Left forelimb (tissue), 1 donor: ENCODE measurements around the gene RAB44.
"Not testable (repeated sequence)": the region's sequence is repeated elsewhere in the genome, so short reads cannot be mapped to it uniquely, and the experiment has no call there.

Experiments used
- DNase-seq: peaks from one replicate; pipeline ENCODE4 v3.0.0-alpha.2; 2018; ENCODE audit warnings: low spot score

Gene RAB44

DNA sequence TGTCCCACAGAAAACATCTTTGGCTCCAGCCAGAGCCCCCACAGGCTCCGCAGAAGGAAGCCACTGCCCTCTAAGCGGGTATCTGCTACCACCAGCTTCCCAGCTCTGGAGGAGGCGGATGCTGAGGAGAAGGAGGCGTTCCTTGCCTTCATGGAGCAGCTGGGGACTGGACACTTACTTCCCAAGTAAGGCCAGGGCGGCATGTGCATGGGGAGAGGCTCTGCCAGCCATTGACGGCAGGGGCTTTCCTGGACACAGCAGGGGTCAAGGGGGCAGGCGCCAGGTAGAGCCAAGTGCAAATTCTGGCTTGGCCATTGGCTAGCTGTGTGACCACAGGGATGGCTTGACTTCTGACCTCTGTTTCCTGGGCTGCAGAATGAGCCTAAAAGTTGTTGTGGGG lies 17.8 kb downstream of the RAB44 start:
- DNase-seq: no peak

DNA sequence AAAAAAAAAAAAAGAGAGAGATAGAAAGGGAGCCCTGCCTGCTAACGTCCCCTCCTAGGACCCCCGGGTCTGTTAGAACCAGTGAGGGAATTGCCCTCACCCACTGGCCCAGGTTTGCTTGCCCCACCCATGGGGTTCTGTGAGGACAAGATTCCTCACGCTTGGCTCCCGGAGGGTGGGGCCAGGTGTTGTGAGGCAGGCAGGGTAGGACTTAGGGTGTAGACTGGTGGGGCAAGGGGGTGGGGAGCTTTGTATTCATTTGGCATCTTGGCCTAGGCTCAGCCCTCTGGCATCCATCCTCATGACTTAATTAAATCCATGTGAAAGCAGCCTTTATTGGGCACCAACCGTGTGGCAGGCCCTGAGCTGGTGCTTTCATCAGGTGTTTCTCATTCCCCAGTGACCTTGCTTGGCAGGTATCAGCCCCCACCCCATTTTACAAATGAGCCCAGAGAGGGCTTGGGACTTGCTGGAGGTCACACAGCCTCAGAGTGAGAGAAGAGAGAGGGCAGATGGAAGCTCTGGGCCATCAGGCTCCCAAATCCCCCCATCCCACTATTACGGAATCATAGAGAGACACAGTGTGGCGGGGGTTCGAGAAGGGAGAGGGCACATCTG lies 19.0 kb downstream of the RAB44 start:
- DNase-seq: no peak

DNA sequence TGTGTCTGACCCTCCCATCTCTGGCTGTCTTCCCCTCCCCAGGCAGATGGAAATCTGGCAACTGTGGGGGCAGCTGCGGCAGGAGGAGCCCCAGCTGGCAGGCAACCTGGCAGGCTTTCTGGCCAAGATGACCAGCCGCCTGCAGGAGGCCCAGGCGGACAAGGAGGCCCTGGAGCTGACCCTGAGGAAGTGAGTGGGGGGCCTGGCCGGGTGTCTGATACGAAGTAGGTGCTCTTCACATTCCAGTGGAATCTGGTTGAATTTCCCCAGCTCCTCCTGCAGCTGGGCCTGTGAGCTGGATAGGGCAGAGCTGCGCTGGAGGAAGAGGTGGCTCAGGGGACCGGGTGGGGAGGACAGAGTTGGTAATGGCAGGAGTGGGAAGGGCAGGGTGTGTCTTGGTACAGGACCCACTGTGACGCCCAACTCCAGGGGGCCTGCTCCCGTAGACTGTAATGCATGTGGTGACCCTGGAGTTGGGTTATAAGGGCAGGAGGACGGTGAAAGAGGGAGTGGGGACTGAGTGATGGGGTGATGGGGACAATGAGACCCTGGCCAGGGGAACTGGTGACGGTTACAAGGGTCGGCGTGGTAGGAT lies 19.7 kb downstream of the RAB44 start:
- no peak for DNase-seq

DNA sequence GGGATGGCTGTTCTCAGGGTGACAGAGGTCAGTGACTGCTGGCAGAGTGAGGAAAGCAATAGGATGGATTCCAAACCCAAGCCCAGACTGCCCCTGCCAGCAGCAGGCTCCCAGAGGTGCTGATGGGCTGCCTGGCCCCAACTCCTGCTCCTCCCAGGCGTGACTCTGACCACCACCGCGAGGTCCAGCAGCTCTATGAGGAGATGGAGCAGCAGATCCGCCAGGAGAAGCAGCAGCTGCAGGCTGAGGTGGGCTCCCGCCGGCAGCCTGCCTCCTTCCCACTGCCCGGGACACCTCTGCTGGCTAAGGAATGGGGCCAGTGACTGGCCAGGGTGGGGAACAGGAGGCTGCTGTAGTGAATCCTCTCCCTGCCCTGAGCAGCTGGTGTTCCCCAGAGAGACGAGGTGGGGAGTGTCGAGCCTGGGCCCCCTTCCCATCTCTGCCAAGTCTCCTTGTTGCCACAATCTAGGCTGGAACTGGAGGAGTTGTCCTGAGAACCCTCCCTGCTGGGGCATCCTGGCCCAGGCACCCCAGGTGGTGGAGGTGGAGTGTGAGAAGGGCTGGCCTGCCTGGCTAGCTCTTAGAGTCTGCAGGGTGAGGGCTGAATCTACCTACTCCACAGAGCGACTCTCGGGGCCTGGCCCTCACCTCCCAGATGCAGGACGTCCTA lies 20.4 kb downstream of the RAB44 start:
- DNase-seq: no peak

DNA sequence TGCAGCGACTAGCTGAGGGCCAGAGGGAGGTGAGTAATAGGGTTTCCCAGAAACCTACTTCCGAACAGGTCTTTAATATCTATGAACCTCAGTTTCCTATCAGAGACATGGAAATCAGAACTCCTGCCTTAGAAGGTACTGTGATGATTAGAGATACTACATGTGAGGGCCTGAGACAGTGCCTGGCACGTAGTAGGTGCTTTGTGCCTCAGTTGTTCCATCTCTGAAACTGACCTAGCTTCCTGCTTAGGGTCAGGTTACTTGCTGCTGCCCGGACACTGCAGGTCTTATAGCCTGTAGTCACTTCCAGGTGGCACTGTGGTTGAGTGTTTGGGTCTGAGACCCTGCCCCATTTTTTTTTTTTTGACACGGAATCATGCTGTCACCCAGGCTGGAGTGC lies 20.9 kb downstream of the RAB44 start:
- no peak for DNase-seq

DNA sequence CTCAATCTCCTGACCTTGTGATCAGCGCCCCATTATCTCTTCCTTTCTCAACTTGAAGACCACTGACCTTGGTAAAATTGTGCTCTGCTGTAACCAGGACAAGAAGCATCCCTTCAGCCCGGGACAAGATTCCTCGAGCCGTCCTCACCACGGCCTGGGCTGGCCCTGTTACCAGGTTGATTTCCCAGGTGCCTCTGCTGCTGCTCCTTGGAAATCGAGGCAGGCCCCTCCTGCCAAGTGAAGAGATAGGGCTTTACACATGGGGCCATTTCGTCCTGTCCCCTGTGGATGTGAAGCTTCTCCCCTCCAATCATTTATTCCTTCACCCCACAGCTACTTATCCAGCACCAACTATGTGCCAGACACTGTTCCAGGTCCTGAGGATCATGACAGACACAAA lies 21.5 kb downstream of the RAB44 start:
- DNase-seq: no peak

DNA sequence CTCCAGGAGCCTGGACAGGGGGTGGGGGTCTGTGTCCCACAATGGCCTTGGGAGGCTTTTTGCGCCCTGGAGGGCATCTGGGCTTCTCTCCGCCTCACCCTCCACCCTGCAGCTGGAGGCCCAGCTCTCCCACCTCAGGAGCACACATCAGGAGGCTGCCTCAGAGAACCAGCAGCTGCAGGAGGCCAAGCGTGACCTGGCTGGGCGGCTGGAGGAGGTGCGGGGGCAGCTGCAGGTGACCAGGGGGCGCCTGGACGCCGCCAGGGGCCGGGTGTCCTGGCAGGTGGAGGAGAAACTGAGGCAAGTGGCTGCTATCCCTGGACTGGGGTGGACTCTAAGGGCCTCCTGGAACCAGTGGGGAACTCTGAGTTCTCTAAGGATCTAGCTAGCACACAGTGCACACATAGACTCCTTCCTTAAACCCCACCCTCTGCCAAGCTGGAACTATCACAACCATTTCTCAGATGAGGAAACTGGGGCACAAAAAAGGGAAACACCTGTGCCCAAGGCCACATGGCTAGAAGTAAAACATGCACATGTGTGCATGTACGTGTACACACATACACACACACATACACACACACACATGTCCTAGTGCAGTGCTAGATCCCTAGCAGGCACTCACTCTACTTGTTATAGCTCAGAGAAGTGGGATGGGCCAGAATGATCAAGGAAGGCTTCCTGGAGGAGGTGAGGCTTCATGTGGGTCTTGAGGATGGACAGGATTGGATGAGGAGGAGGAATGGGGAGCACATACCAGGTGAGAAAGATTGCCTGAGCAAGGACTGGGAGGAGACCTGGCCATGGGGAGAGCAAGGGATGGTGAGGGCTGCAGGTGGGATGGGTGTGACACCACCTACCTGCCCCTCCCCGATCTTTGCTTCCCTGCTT lies 22.9 kb downstream of the RAB44 start:
- DNase-seq: no peak

DNA sequence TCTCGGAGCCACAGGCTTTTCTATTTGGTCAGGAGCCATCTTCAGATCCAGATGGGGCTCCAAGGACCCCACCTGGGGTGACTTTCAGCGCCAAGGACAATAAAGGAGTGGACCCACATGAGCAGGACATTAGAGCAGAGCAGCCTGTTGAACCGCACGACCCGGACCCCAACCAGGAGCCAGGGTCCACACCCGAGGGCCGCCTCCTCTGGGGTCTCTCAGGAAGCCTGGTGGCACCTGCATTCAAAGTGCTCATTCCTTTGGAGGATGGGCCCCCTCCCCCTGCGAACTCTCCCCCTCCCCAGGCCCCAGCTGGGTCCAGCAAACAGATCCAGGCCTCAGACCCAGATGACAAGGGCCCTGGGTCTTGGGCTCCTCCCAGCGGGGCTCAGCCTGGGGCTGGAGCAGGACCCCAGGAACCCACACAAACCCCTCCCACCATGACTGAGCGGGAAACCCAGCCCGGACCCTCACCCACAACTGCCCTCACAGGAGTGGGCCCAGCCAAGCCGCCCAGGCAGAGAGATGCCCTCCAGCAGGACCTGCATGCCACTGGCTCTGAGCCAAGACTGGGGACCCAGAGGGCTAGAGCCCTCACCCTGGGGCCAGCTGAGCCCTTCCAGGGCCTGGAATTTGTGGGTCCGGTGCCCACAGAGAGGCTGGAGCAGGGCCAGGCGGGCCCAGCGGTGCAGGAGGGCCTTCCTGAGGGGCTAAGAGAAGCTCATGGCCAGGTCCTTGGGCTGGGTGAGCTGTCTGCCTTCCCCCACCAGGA lies 23.9 kb downstream of the RAB44 start:
- DNase-seq: no peak

DNA sequence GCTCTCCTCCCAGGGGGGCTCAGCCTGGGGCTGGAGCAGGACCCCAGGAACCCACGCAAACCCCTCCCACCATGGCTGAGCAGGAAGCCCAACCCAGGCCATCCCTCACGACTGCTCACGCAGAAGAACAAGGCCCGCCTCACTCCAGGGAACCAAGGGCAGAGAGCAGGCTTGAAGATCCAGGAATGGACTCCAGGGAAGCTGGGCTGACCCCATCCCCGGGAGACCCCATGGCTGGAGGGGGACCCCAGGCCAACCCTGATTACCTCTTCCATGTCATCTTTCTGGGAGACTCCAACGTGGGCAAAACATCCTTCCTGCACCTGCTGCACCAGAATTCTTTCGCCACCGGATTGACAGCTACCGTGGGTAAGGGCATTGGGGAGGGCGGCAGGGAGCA lies 24.7 kb downstream of the RAB44 start:
- DNase-seq: no peak

DNA sequence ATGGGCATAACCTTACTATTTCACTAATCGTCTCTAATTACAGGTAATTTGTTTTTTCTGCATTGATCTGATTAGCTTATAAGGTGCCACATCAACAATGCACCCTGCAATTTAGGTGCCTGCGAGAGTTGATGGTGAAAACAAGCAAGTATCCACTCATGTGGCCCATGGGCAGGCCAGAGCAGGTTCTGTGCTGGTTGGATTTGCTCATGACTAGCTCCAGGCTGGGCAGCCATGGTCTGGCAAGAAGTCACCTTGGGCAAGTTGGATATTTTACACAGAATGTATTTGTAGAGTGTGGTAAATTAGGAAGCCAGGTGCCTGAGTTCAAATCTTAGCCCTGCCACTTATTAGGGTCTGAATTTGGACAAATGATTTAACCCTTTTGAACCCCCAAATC lies 25.3 kb downstream of the RAB44 start:
- DNase-seq: no peak

DNA sequence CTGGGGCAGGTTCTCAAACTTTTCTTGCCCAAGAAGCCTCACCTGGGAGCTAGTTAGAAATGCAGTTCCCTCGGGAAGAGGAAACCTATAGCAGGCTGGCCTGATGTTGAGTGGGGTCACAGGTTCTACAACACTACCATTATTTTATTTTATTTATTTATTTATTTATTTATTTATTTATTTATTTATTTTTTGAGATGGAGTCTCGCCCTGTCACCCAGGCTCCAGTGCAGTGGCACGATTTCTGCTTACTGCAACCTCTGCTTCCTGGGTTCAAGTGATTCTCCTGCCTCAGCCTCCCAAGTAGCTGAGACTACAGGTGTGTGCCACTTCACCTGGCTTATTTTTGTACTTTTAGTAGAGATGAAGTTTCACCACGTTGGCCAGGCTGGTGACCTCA lies 26.4 kb downstream of the RAB44 start:
- DNase-seq: not testable (repeated sequence)

DNA sequence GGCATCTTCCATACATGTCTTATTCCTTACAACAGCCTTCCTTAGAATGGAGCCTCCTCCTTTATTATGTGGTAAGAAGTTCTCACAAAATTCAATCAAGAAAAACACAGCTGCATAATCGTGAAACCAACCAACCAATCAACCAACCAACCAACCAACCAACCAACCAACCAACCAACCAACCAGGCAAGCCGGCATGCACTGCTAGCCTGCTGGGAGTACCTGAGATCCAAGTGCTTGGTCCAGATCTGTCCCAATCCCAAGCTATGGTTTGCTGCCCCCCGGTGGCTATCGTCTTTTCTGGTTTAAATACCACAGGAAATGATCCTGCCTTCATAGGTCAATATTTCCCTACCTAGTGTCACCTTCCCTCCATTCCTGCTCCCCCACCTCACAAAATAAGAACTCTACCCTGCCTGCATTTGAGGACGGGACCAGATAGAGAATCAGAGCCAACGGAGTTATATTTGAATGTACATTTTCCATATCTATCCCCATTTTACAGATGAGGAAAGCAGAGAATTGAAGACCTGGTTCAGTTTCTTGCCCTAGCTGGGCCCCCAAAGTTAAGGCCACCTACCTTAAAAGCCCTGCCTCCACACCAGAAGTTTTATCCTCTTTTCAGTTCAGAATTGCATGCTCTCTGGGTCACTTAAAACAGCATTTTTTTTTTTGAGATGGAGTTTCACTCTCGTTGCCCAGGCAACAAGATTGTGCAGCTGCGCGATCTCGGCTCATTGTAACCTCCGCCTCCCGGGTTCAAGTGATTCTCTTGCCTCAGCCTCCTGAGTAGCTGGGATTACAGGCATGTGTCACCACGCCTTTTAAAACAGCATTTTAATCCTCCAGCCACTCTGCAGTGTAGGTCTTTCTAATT lies 27.1 kb downstream of the RAB44 start:
- DNase-seq: no peak

DNA sequence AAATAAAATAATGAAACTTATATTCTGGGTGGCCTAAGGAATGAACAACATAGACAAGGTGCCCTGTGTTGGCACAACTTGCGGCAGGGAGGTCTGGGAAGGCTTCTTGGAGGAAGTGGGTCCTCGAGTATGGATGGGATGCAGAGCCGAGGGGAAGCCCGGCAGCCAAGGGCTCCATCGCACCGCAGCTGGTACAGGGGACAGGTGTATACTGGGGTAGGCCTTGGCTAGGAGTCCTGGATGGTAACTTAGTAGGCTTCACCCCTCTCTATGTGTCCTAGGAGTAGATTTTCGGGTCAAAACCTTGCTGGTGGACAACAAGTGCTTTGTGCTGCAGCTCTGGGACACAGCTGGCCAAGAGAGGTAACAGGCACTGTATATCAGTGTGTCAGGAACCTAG lies 28.0 kb downstream of the RAB44 start:
- no peak for DNase-seq

DNA sequence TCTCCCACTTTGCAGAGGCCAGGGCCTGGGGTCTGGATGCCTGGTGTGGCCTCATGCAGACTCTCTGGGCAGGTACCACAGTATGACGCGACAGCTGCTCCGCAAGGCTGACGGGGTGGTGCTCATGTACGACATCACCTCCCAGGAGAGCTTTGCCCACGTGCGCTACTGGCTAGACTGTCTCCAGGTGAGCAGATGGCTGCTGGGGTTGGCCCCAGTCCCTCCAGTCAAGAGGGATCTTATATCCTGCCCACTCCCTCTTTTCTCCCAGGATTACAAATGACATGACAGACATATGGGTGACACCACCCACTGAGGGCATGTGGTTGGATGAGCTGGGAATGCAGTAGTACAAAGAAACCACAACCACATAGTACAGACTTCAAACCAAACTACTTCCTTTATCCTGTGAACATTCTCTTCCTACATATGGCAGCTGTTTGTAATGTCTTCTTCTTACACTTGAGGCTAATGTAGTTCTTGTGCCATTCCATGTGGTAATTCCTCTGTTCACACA lies 29.9 kb downstream of the RAB44 start:
- no peak for DNase-seq

DNA sequence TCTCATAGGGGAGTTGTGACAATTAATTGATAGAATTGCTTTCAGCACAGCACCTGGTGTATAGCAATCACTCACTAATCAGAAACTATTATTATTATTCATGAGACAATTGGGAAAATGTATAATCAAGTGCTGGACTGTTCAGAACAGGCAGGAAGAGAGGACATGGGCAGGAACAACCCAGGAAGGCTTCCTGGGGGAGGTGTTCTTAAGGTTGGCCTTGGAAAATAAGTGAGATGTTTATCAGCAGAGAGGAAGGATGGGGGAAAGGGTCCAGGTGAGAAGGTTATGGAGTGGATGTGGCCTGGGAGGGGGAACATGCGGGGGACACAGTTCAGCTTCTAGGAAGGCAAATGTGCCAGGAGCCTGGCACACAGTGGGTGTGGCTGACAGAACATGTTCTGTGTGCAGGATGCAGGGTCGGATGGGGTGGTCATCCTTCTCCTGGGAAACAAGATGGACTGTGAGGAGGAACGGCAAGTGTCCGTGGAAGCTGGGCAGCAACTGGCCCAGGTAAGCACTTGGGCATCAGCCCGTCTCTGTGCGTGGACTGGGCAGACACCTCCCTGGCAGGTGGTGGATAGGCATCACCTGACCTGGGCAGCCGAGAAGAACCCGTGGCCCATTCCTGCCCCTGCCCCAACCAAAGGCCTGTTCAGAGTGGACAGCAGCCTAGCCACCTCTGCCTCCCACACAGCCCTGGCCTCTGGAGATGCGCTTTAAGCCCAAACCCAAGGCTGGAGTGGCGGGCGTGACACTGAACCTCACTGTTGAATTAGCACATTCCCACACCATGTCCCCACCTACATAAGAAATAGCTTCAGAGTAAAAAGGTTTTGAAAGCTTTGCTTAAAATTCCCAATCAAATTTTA lies 30.9 kb downstream of the RAB44 start:
- DNase-seq: no peak

DNA sequence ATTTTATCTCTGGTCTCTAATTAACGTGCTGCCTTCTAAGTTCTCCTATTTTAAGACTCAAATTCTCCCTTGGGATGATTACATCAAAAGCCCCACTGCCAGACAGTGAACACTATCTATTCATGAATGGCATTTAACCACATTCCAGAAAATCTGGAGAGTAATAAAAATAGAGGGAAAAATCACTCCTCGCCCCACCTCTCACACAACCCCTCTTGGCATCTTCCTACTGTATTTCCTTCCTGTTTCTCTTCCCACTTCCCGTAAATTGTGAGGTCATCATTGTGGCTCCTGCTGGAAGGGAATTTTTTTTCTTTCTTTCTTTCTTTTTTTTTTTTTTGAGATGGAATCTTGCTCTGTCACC lies 31.5 kb downstream of the RAB44 start:
- no peak for DNase-seq

DNA sequence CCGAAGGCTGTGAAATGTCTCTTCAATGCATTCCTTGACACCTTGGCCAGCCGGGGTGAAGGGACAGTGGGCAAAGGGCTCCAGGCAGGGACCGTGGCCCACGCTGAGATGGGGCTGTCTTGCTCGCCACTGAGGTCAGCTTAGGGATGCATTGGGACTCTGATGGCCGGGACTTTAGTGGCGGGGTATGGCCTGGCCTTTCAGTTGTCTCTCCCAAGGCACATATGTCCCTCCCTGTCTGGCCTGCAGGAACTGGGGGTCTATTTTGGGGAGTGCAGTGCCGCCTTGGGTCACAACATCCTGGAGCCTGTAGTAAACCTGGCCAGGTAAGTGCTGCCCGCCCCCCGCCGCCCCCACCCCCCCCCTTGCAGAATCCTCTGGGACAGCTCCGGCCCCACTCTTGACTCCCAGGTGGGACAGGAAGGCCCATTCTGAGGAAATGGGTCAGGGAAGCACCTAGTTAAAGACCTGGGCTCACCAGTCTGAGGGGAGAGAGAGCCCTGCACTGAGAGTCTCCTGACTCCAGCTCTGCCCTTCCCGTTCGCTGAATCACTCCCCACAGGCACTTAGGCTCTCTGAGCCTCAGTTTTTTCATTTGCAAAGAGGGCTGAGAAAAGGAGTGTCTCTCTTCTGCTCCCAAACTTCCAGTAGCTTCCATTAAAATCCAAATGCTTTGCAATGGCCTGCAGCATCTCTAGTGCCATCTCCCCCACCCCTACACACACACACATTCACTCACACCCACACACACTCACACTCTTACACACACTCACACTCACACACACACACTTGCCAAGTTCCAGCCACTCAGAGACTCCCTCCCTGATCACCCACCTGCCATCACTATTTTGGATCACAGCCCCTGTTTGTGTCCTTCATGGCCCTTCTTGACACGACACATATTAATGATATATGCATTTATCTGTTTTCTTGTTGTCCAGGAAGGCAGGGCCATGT lies 33.1 kb downstream of the RAB44 start:
- DNase-seq: no peak

DNA sequence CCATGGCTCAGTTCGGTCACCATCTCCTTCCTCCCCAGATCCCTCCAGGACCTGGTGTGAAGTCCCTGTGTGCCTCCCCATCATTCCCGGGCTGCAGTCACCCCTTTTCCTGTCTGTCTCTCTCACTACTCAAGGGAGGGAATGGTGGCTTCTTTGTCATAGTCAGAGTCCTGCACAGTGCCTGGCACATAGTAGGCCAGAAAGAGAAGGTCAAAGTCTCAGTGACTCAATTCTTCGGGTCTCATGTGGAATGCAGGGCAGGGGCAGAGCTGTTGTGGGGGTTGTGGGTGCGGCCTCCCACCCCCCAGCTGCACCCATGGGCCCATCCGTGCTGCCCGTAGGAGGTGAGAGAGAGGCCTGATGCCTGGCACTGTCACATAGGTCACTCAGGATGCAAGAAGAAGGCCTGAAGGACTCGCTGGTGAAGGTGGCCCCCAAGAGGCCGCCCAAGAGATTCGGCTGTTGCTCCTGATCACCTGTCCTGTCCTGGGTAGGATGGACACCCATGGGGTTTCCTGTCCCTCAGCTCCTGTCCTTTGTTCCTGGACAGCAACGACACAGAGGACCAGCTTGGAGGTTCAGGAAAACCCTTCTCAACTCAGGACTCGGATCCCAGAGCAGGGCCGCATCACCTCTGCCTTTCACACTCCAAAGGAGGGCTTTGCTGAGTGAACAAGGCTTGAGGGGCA lies 34.1 kb downstream of the RAB44 start:
- DNase-seq: no peak
